Glutamatergic neuron (in vitro differentiated cells): Measurements from ENCODE around the gene GRHL3. TPM values are rescaled to one million over a fixed set of nuclear protein-coding genes. Genes with fewer than 3 reads are reported as not detected.

Experiments used
- DNase-seq: peaks from one replicate; pipeline ENCODE4 v3.0.0; 2022
- H3K27ac Mint-ChIP-seq: one replicate; pipeline ENCODE4 v1.8.0; 2020; ENCODE audit warnings: mild to moderate bottlenecking, mixed read lengths, inconsistent platforms; ENCODE audit not compliant: unreplicated experiment
- H3K27me3 Mint-ChIP-seq: one replicate; pipeline ENCODE4 v1.8.0; 2020; ENCODE audit warnings: mild to moderate bottlenecking, moderate library complexity, mixed read lengths, inconsistent platforms; ENCODE audit not compliant: unreplicated experiment
- H3K36me3 Mint-ChIP-seq: one replicate; pipeline ENCODE4 v1.8.0; 2020; ENCODE audit warnings: mild to moderate bottlenecking, mixed read lengths, inconsistent platforms; ENCODE audit not compliant: unreplicated experiment
- H3K4me1 Mint-ChIP-seq: one replicate; pipeline ENCODE4 v1.8.0; 2020; ENCODE audit warnings: mild to moderate bottlenecking, low read depth, mixed read lengths, inconsistent platforms; ENCODE audit not compliant: unreplicated experiment
- H3K4me3 Mint-ChIP-seq: one replicate; pipeline ENCODE4 v1.8.0; 2020; ENCODE audit warnings: mild to moderate bottlenecking, mixed read lengths, inconsistent platforms; ENCODE audit not compliant: unreplicated experiment
- H3K9me3 Mint-ChIP-seq: one replicate; pipeline ENCODE4 v1.8.0; 2020; ENCODE audit warnings: mild to moderate bottlenecking, moderate library complexity, mixed read lengths, inconsistent platforms; ENCODE audit not compliant: unreplicated experiment
- total RNA-seq: library from RNA; stranded (reverse); fragmentation: NEBNext Ultra II Directional; extraction: Animal tissue kit (Norgen Biotek cat#: 25700); gene quantifications from one replicate; pipeline ENCODE4 v1.2.1, GENCODE V29; 2021; ENCODE audit not compliant: unreplicated experiment
- TF ChIP-seq, protein P1 (sequence below): fragments of 200-600 bp; sonication (generic); IDR thresholded peaks from one replicate; pipeline ENCODE4 v1.5.0; 2021; ENCODE audit not compliant: partially characterized antibody, unreplicated experiment

GRHL3 gene
- total RNA-seq, 1 donor from 2014 or later = 0.37 TPM

DNA sequence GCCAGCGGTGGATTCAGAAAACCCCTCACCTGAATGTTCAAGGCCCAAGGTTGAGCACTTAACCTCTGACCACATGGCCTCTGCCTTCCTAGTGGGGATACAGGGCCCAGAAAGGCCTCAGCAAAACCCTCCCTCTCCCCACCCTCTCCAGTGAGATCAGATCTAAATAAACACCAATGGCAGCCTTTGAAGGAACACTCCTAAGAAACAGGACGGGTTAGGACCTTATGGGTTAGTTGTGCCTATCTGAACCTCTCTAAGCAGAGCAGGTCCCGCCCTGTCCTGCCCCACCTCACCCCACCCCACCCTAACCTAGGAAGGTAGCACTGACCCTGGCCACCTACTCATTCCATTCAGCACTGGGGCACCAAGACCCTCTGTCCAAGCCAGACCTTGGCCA, 7.9 kb upstream of the GRHL3 start:
- Mint-ChIP-seq H3K9me3 (peaks cover 6% of the 10 kb centered on the region), H3K36me3 (no peaks in the 10 kb centered on the region), H3K4me3 (no peak overlapping the region), H3K27ac (no peak overlapping the region), H3K27me3 (no peaks in the 10 kb centered on the region), H3K4me1 (no peaks in the 10 kb centered on the region)
- TF ChIP-seq, protein P1, sequence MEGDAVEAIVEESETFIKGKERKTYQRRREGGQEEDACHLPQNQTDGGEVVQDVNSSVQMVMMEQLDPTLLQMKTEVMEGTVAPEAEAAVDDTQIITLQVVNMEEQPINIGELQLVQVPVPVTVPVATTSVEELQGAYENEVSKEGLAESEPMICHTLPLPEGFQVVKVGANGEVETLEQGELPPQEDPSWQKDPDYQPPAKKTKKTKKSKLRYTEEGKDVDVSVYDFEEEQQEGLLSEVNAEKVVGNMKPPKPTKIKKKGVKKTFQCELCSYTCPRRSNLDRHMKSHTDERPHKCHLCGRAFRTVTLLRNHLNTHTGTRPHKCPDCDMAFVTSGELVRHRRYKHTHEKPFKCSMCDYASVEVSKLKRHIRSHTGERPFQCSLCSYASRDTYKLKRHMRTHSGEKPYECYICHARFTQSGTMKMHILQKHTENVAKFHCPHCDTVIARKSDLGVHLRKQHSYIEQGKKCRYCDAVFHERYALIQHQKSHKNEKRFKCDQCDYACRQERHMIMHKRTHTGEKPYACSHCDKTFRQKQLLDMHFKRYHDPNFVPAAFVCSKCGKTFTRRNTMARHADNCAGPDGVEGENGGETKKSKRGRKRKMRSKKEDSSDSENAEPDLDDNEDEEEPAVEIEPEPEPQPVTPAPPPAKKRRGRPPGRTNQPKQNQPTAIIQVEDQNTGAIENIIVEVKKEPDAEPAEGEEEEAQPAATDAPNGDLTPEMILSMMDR = no peak
- DNase-seq = no peak

DNA sequence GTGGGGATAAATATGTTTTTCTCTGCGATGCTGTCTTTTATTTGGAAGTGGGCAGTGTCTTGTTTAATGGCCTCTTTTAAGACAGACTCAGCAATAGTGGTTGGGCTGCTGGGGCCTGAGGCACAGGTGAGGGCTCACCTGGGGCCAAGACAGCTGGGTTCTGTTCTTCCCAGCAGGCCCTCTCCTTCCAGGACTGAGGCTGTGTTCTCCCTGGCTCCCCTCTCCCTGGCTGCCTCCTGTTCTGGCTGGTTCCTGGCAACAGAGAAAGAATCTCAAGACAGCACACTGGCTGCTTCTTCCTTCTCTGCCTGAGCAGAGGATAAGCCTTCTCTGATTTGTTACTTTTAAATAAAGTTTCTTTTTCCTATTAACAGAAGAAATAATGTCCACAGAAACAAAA, 7.4 kb upstream of the GRHL3 start:
- no peaks in the 10 kb centered on the region for H3K4me1 Mint-ChIP-seq
- H3K9me3 Mint-ChIP-seq = peaks cover 5% of the 10 kb centered on the region
- no peak for DNase-seq
- H3K27ac Mint-ChIP-seq = no peak overlapping the region
- no peak overlapping the region for H3K4me3 Mint-ChIP-seq
- no peaks in the 10 kb centered on the region for H3K27me3 Mint-ChIP-seq
- TF ChIP-seq, protein P1 = no peak
- H3K36me3 Mint-ChIP-seq = no peaks in the 10 kb centered on the region

DNA sequence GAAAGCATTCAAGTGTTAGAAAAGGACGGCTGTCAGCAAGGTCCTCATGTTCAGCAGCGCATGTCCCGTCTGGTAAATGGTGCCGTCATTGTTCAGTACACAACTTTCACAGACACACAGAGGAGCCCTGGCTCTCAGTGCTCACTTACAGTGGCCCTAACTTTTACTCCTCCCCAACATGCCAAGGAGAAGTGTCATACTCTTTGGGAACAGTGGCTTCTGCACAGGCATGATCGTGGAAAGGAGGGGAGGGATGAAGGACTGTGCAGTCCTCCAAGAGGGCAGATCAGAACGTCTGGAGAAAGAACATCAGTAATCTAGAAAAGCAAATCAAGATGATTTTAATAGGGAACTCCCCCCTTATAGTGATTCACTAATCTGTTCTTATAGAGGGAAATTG, 3.8 kb upstream of the GRHL3 start:
- peaks cover 1% of the 10 kb centered on the region for H3K27me3 Mint-ChIP-seq
- H3K27ac Mint-ChIP-seq = no peak overlapping the region
- TF ChIP-seq, protein P1 = no peak
- H3K4me1 Mint-ChIP-seq = peaks cover 12% of the 10 kb centered on the region
- H3K36me3 Mint-ChIP-seq = no peaks in the 10 kb centered on the region
- no peaks in the 10 kb centered on the region for H3K9me3 Mint-ChIP-seq
- H3K4me3 Mint-ChIP-seq = no peak overlapping the region
- no peak for DNase-seq

DNA sequence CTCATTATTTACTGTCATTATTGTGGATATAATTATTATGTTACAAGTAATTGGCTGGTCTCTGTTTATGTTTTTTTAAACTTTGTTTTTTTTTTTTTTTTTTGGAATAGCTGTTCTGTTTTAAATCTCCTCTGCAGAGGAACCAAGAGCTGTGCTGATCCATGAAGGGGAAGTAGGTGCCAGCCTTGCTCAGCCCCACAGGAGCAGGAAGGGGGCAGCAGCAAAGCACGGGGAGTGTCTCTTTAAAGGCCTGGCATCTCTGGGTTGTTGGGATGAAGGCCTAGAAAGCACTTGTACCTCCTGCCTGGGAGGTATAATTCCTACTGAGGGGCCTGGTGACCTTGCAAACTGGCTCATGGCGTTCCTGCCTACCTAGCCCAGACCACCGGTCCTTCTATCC, 2.5 kb upstream of the GRHL3 start:
- no peaks in the 10 kb centered on the region for H3K9me3 Mint-ChIP-seq
- H3K4me1 Mint-ChIP-seq = peaks cover 12% of the 10 kb centered on the region
- no peak overlapping the region for H3K4me3 Mint-ChIP-seq
- no peak for DNase-seq
- H3K27ac Mint-ChIP-seq = no peak overlapping the region
- peaks cover 4% of the 10 kb centered on the region for H3K27me3 Mint-ChIP-seq
- TF ChIP-seq, protein P1 = no peak
- H3K36me3 Mint-ChIP-seq = no peaks in the 10 kb centered on the region

DNA sequence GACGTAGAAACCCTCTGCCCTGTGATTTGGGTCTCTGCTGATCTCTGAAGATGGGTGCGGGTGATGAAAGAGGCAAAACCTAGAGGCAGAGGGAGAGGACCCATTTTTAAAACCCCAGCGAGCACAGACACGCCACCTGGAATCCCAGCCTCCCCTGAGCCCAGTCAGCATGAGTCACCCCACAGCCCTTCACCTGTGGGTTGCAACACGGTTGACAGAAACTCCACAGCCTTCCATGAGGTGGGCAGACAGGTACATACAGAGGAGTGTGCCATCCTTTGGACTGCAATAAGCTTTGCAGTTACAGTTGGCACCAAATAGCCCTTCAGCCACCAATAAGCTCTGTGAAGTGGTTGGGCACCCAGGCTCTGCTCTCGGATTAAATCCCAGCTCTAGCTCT, 2.1 kb upstream of the GRHL3 start:
- no peak for DNase-seq
- peaks cover 12% of the 10 kb centered on the region for H3K4me1 Mint-ChIP-seq
- H3K27ac Mint-ChIP-seq = no peak overlapping the region
- TF ChIP-seq, protein P1 = no peak
- peaks cover 4% of the 10 kb centered on the region for H3K27me3 Mint-ChIP-seq
- no peaks in the 10 kb centered on the region for H3K36me3 Mint-ChIP-seq
- H3K9me3 Mint-ChIP-seq = no peaks in the 10 kb centered on the region
- H3K4me3 Mint-ChIP-seq = no peak overlapping the region
